AG04449 (cell line): ENCODE data around the gene LGALS14.
"Not testable (repeated sequence)": the region's sequence is repeated elsewhere in the genome, so short reads cannot be mapped to it uniquely, and the experiment has no call there.

Experiments used
- CTCF ChIA-PET: fragments of 350-600 bp; formaldehyde crosslinking; extraction: SDS; loops from one replicate; lab custom pipeline; 2021; ENCODE audit warnings: antibody characterized with exemption; lab: Yijun Ruan, JAX
- POLR2A ChIA-PET: fragments of 400-600, 350-600 bp; formaldehyde crosslinking; extraction: SDS; loops from one replicate; lab custom pipeline; 2020; ENCODE audit warnings: antibody characterized with exemption, inconsistent platforms; lab: Yijun Ruan, JAX
- DNase-seq: peaks from one replicate; pipeline ENCODE4 v3.0.0-alpha.2; 2010; ENCODE audit warnings: low read depth, low spot score
- H3K4me3 ChIP-seq: 2 replicates; pipeline ENCODE4 v1.5.1; 2011; ENCODE audit warnings: low read depth, mild to moderate bottlenecking, control low read depth, low read length
- CTCF ChIP-seq: IDR thresholded peaks from one replicate; pipeline ENCODE4 v1.5.1; 2011; ENCODE audit warnings: mild to moderate bottlenecking, moderate library complexity, low read length, control low read depth, inconsistent platforms; ENCODE audit not compliant: insufficient read depth; ENCODE audit errors: missing control alignments

LGALS14 gene

DNA sequence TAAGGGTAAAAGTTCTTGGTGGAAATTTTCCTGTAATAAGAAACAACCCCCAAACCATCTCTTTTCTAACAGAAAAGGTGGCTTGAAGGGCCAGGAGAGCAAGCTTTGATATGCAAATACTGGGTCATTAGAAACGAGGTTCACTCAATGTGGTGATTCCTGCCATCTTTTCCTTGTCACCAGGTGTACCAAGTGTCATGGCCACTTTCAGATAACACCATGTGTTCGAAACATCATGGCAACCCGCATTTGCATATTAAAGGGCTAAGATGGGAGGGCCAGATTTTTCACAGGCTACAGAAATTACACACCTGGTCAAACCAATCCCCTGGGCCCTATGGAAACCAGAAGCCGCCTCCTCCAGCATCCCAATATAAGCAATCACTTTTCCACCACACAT lies 33.3 kb upstream of the LGALS14 start:
- no peak for DNase-seq
- ChIA-PET CTCF (interaction anchor here (0.8 to 6.8 kb wide), 4 partner anchors 9 to 231 kb away, joined by 3 to 58 read pairs (median 13); no protein-coding TSS in a partner anchor), POLR2A (no interaction called here)
- H3K4me3 ChIP-seq = no peak overlapping the region
- TF ChIP-seq CTCF = no peak

DNA sequence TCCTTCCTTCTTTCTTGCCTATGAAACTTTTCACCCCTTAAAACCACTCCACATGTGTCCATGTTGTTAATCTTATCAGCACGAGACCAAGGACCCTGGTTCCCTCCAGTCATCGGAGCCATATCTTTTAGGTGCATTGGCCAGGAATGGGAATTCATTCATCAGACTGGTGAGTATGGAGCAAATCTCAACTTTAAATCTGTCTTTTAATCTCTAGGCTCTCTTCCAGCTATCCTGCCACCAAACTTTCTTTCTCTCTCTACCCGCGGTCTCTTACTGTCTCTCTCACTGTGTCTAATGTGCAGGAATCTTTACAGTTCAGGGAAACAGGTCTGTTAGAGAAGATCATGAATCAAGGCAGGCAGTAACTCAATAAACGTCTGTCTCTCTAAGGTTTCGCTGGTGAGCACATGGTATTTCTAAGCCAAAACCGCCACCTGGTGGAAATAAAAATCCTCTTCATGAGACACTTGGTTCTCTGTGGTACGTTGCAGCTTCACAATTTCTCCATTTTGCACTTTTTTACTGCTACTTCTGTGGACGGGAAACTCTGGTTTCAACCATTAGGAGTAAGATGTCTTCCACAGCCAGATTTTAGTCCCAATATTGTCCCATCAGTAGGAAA lies 32.4 kb upstream of the LGALS14 start:
- no peak for DNase-seq
- H3K4me3 ChIP-seq = no peak overlapping the region
- POLR2A ChIA-PET = no interaction called here
- TF ChIP-seq CTCF = peak; percentile 39
- CTCF ChIA-PET = interaction anchor here (0.8 to 6.8 kb wide), 8 partner anchors 9 to 274 kb away, joined by 3 to 58 read pairs (median 4); no protein-coding TSS in a partner anchor

DNA sequence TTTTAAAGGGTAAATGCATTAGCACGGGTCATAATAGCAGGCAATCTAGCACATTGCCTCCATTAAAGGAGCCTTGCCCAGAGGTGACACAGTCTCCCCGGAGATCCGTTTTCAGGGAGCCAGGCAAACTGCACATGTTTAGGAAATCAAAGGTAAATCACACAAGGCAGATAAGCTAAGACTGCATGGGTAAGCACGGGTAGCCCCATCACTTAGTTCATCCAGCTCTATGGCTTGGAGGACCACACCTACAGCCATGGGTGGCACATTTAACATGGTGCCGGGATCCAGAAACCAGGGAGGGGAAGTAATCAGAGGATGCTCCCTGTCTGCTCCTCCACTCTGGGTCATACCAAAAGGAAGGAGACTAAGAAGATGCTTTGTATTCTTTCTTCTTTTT lies 31.8 kb upstream of the LGALS14 start:
- CTCF ChIA-PET = interaction anchor here (0.6 to 6.8 kb wide), 10 partner anchors 10 to 274 kb away, joined by 3 to 58 read pairs (median 4); no protein-coding TSS in a partner anchor
- POLR2A ChIA-PET = no interaction called here
- no peak for TF ChIP-seq CTCF
- H3K4me3 ChIP-seq = no peak overlapping the region
- no peak for DNase-seq

DNA sequence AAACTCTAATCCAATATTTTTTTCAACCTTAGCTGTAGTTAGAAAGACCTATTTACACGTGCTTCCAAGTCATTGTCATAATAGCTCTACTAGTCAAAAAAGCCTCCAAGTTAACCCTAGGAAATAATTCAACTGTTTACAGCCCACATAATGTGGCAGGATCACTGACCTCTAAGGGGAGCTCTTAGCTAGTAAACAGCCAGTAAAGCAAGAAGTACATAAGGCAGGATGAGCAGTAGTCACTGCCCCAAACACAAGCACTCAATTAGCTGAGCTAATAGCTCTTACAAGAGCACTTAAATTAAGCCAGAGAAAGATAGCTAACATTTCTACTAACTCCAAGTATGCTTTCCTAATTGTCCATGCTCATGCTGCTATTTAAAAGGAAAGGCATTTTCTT lies 30.4 kb upstream of the LGALS14 start:
- H3K4me3 ChIP-seq, POLR2A ChIA-PET, DNase-seq: not testable (repeated sequence)
- CTCF ChIA-PET = interaction anchor here (0.8 to 6.8 kb wide), 2 partner anchors 121 to 276 kb away, joined by 4 to 58 read pairs; no protein-coding TSS in a partner anchor

GRCh38 chr19:39676004-39676403 lies 28.3 kb upstream of the LGALS14 start:
- H3K4me3 ChIP-seq = no peak overlapping the region
- POLR2A ChIA-PET = no interaction called here
- no peak for TF ChIP-seq CTCF
- no peak for DNase-seq
- CTCF ChIA-PET = interaction anchor here (6.8 kb wide), 1 partner anchor 123 kb away, joined by 58 read pairs; no protein-coding TSS in a partner anchor

DNA sequence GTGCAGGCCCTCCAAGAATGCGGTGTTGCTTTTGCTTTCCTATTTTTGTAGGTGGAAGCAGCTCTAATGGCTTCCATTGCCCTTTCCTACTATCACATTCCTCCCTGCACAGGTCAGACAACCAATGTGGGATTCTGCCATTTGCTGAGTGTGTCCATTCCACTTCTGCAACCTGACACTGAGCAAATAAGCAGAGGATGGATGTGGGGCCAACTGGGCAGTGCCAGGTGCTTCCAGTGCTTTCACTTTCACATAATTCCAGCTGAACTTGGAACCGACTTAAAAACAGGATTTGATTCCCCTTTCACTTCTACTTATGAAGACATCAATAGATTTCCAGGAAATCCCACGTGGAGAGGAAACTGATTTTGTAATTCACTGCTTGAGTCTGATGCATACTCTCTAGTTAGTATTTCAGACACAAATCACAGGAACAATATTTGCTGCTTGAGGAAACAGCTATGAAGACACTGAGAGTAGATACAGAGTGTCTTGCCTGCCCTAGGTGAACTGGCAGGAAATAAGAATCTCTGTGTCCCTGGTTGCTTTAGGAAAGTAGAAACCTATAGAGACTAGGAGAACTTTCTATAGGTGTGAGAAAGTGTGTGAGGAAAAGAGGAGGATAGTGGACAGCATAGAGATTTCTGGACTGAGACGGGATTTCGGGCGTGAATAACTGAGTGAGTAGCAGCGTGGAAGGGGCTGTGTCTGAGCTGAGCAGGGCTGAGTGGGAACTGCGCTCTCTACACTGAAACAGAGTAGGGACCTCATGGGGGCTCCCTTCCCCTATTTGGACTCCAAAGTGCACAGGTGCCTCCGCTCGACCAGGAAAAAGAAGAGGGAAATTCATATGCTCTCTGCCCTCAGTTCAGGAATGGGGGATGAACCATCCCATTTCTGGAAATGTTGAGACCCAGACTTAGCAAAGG lies 26.1 kb upstream of the LGALS14 start:
- no peak for DNase-seq
- ChIA-PET CTCF (interaction anchor here (0.8 kb wide), 1 partner anchor 127 kb away, joined by 3 read pairs; no protein-coding TSS in a partner anchor), POLR2A (no interaction called here)
- TF ChIP-seq CTCF = no peak
- H3K4me3 ChIP-seq = no peak overlapping the region
